Breast epithelium (tissue), 3 donors: ENCODE measurements around the gene HM13.

Source experiments
- CTCF ChIP-seq, 3 donors: fragments of 450-650 bp; IDR thresholded peaks; one replicate each; pipeline ENCODE4 v1.5.1; 2016 to 2017; ENCODE audit warnings: antibody characterized with exemption in 3 of 3, mild to moderate bottlenecking in 3 of 3, moderate library complexity in 3 of 3
- POLR2A ChIP-seq: fragments of 450-650 bp; IDR thresholded peaks from one replicate; pipeline ENCODE4 v1.6.1; 2016; ENCODE audit warnings: antibody characterized with exemption, mild to moderate bottlenecking, moderate library complexity
- POLR2AphosphoS5 ChIP-seq, 3 donors: sonication (generic); formaldehyde crosslinking; IDR thresholded peaks; one replicate each; pipeline ENCODE4 v1.6.1; 2017; ENCODE audit warnings: antibody characterized with exemption in 3 of 3

- TF ChIP-seq POLR2AphosphoS5 (IDR thresholded peaks at IDR 0.05): no peak
- no peak for TF ChIP-seq POLR2A
- TF ChIP-seq CTCF (IDR thresholded peaks at IDR 0.05): no peak
These were observed 41.6 kb upstream of the HM13 start for GRCh38 chr20:31472395-31473330.
